ENCODE measurements around the gene ADGRF4. TPM values are rescaled to one million over a fixed set of nuclear protein-coding genes. Genes with fewer than 3 reads are reported as not detected.
"Not testable (repeated sequence)": the region's sequence is repeated elsewhere in the genome, so short reads cannot be mapped to it uniquely, and the experiment has no call there.

ADGRF4 gene
- total and polyA plus RNA-seq, 3 experiments from 2014 or later = not detected

DNA sequence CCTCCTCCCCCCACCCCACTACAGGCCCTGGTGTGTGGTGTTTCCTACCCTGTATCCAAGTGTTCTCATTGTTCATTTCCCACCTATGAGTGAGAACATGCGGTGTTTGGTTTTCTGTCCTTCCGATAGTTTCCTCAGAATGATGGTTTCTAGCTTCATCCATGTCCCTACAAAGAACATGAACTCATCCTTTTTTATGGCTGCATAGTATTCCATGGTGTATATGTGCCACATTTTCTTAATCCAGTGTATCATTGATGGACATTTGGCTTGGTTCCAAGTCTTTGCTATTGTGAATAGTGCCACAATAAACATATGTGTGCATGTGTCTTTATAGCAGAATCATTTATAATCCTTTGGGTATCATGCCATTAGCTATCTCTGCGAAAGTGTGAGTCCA, 46.9 kb downstream of the ADGRF4 start:
- H3K27me3 Mint-ChIP-seq; POLR2A ChIA-PET; H3K9me3 Mint-ChIP-seq; H3K36me3 ChIP-seq (ENCODE audit: insufficient read depth, low read length); H3K27me3 ChIP-seq (ENCODE audit: insufficient read depth, low read length, poor library complexity, severe bottlenecking); H3K9me3 ChIP-seq (ENCODE audit: low read length); H3K36me3 Mint-ChIP-seq; H3K4me3 ChIP-seq (ENCODE audit: low read length); H3K27ac Mint-ChIP-seq; H3K27ac ChIP-seq (ENCODE audit: low read depth, low read length); DNase-seq; H3K4me1 ChIP-seq (ENCODE audit: insufficient read depth, low read length); H3K4me1 Mint-ChIP-seq; H3K4me3 Mint-ChIP-seq; CTCF ChIA-PET: not testable (repeated sequence)

DNA sequence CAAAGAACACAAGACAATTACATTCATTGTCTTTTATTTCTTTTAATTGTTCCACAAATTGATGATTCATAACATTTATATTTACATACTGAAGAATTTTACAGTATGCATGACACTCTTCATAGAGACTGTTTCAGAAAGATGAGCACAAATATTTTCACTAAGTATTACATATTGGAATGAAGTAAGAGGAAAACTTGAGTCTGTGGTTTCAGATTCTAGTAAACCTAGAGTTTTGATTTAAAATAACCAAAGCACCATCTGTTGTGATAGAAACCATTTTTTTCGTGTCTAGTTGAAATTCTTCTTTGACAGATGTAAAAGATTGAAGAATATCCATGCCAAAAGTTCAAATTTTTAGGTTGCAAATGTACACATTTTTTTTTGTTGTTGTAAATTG, 51.4 kb downstream of the ADGRF4 start:
- Mint-ChIP-seq H3K27me3 (peaks cover 0 to 14% of the 10 kb centered on the region in 2 donors), H3K9me3 (no peaks in the 10 kb centered on the region), H3K4me1 (no peaks in the 10 kb centered on the region), H3K27ac (no peak overlapping the region), H3K4me3 (no peak overlapping the region), H3K36me3 (no peaks in the 10 kb centered on the region)
- Histone ChIP-seq H3K4me1 (ENCODE audit: insufficient read depth, low read length) (no peaks in the 10 kb centered on the region), H3K27ac (ENCODE audit: low read depth, low read length) (no peak overlapping the region), H3K27me3 (ENCODE audit: insufficient read depth, low read length, poor library complexity, severe bottlenecking) (no peaks in the 10 kb centered on the region), H3K9me3 (ENCODE audit: low read length) (no peaks in the 10 kb centered on the region), H3K36me3 (ENCODE audit: insufficient read depth, low read length) (no peaks in the 10 kb centered on the region), H3K4me3 (ENCODE audit: low read length) (no peak overlapping the region)
- no peak for DNase-seq
- POLR2A ChIA-PET = no interaction called here
- CTCF ChIA-PET = no interaction called here

DNA sequence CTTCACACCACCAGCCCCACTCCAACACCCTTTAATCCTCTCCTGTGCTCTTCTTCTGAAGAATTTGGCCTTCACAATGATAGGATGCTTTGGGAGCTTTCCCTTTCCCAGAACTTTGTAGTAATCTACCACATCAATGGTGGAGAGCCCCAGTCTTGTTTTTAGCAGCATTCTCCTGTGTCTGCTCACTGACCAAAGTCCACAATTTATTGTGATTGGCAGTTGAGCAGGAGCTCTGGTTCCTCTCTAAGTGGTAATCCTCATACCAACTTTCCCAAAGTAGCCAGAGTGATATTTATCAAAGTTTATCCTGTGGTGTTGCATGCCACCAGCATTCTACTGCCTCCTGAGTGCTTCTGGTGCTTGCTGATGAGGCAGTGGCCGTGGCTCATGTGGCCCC, 54.4 kb downstream of the ADGRF4 start:
- Mint-ChIP-seq H3K36me3 (no peaks in the 10 kb centered on the region), H3K9me3 (no peaks in the 10 kb centered on the region), H3K4me3 (no peak overlapping the region), H3K27ac (no peak overlapping the region), H3K4me1 (no peaks in the 10 kb centered on the region), H3K27me3 (peaks cover 4 to 17% of the 10 kb centered on the region in 2 donors)
- DNase-seq = no peak
- Histone ChIP-seq H3K9me3 (ENCODE audit: low read length) (no peaks in the 10 kb centered on the region), H3K4me3 (ENCODE audit: low read length) (no peak overlapping the region), H3K36me3 (ENCODE audit: insufficient read depth, low read length) (no peaks in the 10 kb centered on the region), H3K27me3 (ENCODE audit: insufficient read depth, low read length, poor library complexity, severe bottlenecking) (no peaks in the 10 kb centered on the region), H3K4me1 (ENCODE audit: insufficient read depth, low read length) (no peaks in the 10 kb centered on the region), H3K27ac (ENCODE audit: low read depth, low read length) (no peak overlapping the region)
- ChIA-PET CTCF (no interaction called here), POLR2A (no interaction called here)

DNA sequence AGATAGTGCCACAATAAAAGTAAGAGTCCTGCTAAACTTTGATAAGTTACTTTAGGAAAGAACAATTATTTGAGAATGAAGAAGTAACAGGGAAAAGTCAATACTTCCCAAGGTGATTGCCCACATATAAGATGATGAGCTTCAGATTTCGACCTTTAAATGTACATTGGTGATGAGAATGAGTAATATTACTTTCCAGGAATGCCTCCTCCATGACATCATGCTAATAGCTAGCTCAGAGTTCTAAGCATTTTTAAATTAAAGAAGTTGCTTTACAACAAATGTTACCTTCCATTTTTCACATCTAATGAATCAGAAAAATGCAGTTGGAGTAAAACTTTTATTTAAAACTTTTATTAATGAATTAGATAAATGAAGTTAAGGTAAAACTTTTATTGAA, 61.0 kb downstream of the ADGRF4 start:
- H3K9me3 ChIP-seq (ENCODE audit: low read length) = no peaks in the 10 kb centered on the region
- CTCF ChIA-PET = interaction anchor here (1.1 kb wide), 1 partner anchor 346 kb away, joined by 3 read pairs; no protein-coding TSS in a partner anchor
- Mint-ChIP-seq H3K9me3 (no peaks in the 10 kb centered on the region), H3K36me3 (no peaks in the 10 kb centered on the region), H3K27me3 (peaks cover 4 to 27% of the 10 kb centered on the region in 2 donors), H3K27ac (no peak overlapping the region), H3K4me1 (no peaks in the 10 kb centered on the region), H3K4me3 (no peak overlapping the region)
- H3K27ac ChIP-seq (ENCODE audit: low read depth, low read length) = no peak overlapping the region
- DNase-seq = no peak
- H3K4me3 ChIP-seq (ENCODE audit: low read length) = no peak overlapping the region
- H3K36me3 ChIP-seq (ENCODE audit: insufficient read depth, low read length) = no peaks in the 10 kb centered on the region
- H3K27me3 ChIP-seq (ENCODE audit: insufficient read depth, low read length, poor library complexity, severe bottlenecking) = no peaks in the 10 kb centered on the region
- POLR2A ChIA-PET = no interaction called here
- no peaks in the 10 kb centered on the region for H3K4me1 ChIP-seq (ENCODE audit: insufficient read depth, low read length)

- Mint-ChIP-seq H3K9me3 (peaks cover 0 to 7% (median 2%) of the 10 kb centered on the region in 5 donors), H3K4me1 (no peaks in the 10 kb centered on the region), H3K4me3 (no peak overlapping the region), H3K27ac (no peak overlapping the region), H3K36me3 (no peaks in the 10 kb centered on the region), H3K27me3 (peaks cover 1 to 34% of the 10 kb centered on the region in 2 donors)
- no peak for DNase-seq
- ChIA-PET POLR2A (no interaction called here), CTCF (no interaction called here)
- no peak overlapping the region for H3K27ac ChIP-seq (ENCODE audit: low read depth, low read length)
- no peaks in the 10 kb centered on the region for H3K9me3 ChIP-seq (ENCODE audit: low read length)
- no peaks in the 10 kb centered on the region for H3K4me1 ChIP-seq (ENCODE audit: insufficient read depth, low read length)
- no peak overlapping the region for H3K4me3 ChIP-seq (ENCODE audit: low read length)
- no peaks in the 10 kb centered on the region for H3K36me3 ChIP-seq (ENCODE audit: insufficient read depth, low read length)
- no peaks in the 10 kb centered on the region for H3K27me3 ChIP-seq (ENCODE audit: insufficient read depth, low read length, poor library complexity, severe bottlenecking)
These were observed 64.1 kb downstream of the ADGRF4 start for GRCh38 chr6:47762502-47762901.

DNA sequence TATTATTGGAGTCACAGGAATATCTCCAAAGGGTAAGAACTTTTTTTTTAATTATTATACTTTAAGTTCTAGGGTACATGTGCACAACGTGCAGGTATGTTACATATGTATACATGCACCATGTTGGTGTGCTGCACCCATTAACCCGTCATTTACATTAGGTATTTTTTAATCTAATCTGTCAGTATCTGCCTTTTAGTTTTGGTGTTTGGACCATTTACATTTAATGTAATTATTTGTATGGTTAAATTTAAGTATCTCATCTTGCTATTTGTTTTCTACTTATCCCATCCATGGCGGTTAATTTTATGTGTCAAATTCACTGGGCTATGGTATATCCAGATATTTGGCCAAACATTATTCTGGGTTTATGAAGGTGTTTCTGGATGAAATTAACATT, 68.1 kb downstream of the ADGRF4 start:
- ChIA-PET CTCF (no interaction called here), POLR2A (no interaction called here)
- Histone ChIP-seq H3K27ac (ENCODE audit: low read depth, low read length) (no peak overlapping the region), H3K27me3 (ENCODE audit: insufficient read depth, low read length, poor library complexity, severe bottlenecking) (no peaks in the 10 kb centered on the region), H3K36me3 (ENCODE audit: insufficient read depth, low read length) (no peaks in the 10 kb centered on the region), H3K4me1 (ENCODE audit: insufficient read depth, low read length) (no peaks in the 10 kb centered on the region), H3K4me3 (ENCODE audit: low read length) (no peak overlapping the region), H3K9me3 (ENCODE audit: low read length) (no peaks in the 10 kb centered on the region)
- H3K27me3 Mint-ChIP-seq = peaks cover 3 to 36% of the 10 kb centered on the region in 2 donors
- no peaks in the 10 kb centered on the region for H3K36me3 Mint-ChIP-seq
- H3K9me3 Mint-ChIP-seq = peaks cover 0 to 7% (median 2%) of the 10 kb centered on the region in 5 donors
- H3K27ac Mint-ChIP-seq = no peak overlapping the region
- H3K4me1 Mint-ChIP-seq = no peaks in the 10 kb centered on the region
- no peak overlapping the region for H3K4me3 Mint-ChIP-seq
- no peak for DNase-seq

GRCh38 chr6:47767102-47767501, 68.7 kb downstream of the ADGRF4 start:
- no peak overlapping the region for H3K27ac Mint-ChIP-seq
- no peak for DNase-seq

GRCh38 chr6:47769982-47770381, 71.6 kb downstream of the ADGRF4 start:
- H3K4me1 ChIP-seq (ENCODE audit: insufficient read depth, low read length) = no peaks in the 10 kb centered on the region
- DNase-seq = no peak
- peaks cover 0 to 7% (median 2%) of the 10 kb centered on the region in 5 donors for H3K9me3 Mint-ChIP-seq
- no peaks in the 10 kb centered on the region for H3K36me3 ChIP-seq (ENCODE audit: insufficient read depth, low read length)
- no peak overlapping the region for H3K4me3 Mint-ChIP-seq
- CTCF ChIA-PET = no interaction called here
- peaks cover 3 to 21% of the 10 kb centered on the region in 2 donors for H3K27me3 Mint-ChIP-seq
- H3K36me3 Mint-ChIP-seq = no peaks in the 10 kb centered on the region
- no peak overlapping the region for H3K27ac ChIP-seq (ENCODE audit: low read depth, low read length)
- H3K27me3 ChIP-seq (ENCODE audit: insufficient read depth, low read length, poor library complexity, severe bottlenecking) = no peaks in the 10 kb centered on the region
- H3K4me1 Mint-ChIP-seq = no peaks in the 10 kb centered on the region
- H3K4me3 ChIP-seq (ENCODE audit: low read length) = no peak overlapping the region
- no peak overlapping the region for H3K27ac Mint-ChIP-seq
- POLR2A ChIA-PET = no interaction called here
- H3K9me3 ChIP-seq (ENCODE audit: low read length) = no peaks in the 10 kb centered on the region

More at GRCh38 chr6:47767102-47767501, 68.7 kb downstream of the ADGRF4 start:
- no peak overlapping the region for H3K27ac ChIP-seq (ENCODE audit: low read depth, low read length)
- H3K36me3 ChIP-seq (ENCODE audit: insufficient read depth, low read length) = no peaks in the 10 kb centered on the region
- H3K9me3 Mint-ChIP-seq = peaks cover 0 to 7% (median 2%) of the 10 kb centered on the region in 5 donors
- no peak overlapping the region for H3K4me3 Mint-ChIP-seq
- no peaks in the 10 kb centered on the region for H3K4me1 ChIP-seq (ENCODE audit: insufficient read depth, low read length)
- H3K27me3 Mint-ChIP-seq = peaks cover 3 to 36% of the 10 kb centered on the region in 2 donors
- ChIA-PET CTCF (no interaction called here), POLR2A (no interaction called here)
- no peaks in the 10 kb centered on the region for H3K27me3 ChIP-seq (ENCODE audit: insufficient read depth, low read length, poor library complexity, severe bottlenecking)
- no peaks in the 10 kb centered on the region for H3K36me3 Mint-ChIP-seq
- H3K4me1 Mint-ChIP-seq = no peaks in the 10 kb centered on the region
- no peaks in the 10 kb centered on the region for H3K9me3 ChIP-seq (ENCODE audit: low read length)
- H3K4me3 ChIP-seq (ENCODE audit: low read length) = no peak overlapping the region

Data from CD8-positive, alpha-beta memory T cell (primary cell).